ENCODE data around the gene LAIR2.

The LAIR2 gene

DNA sequence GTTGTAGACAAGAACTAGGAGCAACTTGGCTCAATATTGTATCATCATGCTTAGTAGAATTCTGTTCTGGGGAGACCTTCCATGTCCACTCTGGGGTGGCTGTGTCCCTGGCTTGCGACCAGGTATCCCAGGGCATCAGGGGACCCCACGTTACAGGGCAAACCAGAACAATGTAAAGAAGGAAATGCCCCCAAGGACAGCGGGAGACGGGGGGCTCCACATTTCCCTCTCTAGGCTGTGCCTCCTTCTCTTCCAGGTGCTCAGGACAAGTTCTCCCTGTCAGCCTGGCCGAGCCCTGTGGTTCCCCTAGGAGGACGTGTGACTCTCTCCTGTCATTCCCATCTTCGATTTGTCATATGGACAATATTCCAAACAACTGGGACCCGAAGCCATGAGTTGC lies 30.8 kb downstream of the LAIR2 start:
- DNase-seq (ENCODE audit: low read depth): no peak
- in situ Hi-C loops (cut with HindIII; ENCODE audit: low sequenced_read_pairs): no loop called here
- H3K4me3 ChIP-seq (ENCODE audit: low read depth, low read length): no peak overlapping the region
- TF ChIP-seq, protein P1, sequence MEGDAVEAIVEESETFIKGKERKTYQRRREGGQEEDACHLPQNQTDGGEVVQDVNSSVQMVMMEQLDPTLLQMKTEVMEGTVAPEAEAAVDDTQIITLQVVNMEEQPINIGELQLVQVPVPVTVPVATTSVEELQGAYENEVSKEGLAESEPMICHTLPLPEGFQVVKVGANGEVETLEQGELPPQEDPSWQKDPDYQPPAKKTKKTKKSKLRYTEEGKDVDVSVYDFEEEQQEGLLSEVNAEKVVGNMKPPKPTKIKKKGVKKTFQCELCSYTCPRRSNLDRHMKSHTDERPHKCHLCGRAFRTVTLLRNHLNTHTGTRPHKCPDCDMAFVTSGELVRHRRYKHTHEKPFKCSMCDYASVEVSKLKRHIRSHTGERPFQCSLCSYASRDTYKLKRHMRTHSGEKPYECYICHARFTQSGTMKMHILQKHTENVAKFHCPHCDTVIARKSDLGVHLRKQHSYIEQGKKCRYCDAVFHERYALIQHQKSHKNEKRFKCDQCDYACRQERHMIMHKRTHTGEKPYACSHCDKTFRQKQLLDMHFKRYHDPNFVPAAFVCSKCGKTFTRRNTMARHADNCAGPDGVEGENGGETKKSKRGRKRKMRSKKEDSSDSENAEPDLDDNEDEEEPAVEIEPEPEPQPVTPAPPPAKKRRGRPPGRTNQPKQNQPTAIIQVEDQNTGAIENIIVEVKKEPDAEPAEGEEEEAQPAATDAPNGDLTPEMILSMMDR (IDR thresholded peaks at IDR 0.05; ENCODE audit: low read depth, low read length, missing control alignments): no peak

DNA sequence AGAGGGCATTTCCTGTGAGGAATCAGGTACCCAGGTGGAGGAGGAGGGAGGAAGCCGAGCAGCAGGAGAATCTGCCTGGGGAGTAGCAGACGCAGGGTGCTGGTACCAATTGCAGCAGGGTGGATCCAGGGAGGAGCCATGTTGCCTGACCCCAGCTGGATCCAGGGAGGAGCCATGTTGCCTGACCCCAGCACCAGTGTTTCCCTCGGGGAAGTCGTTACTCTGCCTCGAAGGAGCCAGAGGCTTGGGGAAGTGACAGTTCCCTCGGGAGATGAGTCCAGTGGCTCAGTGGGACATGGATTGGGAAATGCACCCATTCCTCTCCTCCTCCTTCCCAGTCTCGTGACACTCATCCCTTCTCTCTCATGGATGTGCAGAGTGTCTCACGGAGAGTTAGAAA lies 31.5 kb downstream of the LAIR2 start:
- DNase-seq (ENCODE audit: low read depth): no peak
- TF ChIP-seq, protein P1 (IDR thresholded peaks at IDR 0.05; ENCODE audit: low read depth, low read length, missing control alignments): no peak
- in situ Hi-C loops (cut with HindIII; ENCODE audit: low sequenced_read_pairs): no loop called here
- no peak overlapping the region for H3K4me3 ChIP-seq (ENCODE audit: low read depth, low read length)

DNA sequence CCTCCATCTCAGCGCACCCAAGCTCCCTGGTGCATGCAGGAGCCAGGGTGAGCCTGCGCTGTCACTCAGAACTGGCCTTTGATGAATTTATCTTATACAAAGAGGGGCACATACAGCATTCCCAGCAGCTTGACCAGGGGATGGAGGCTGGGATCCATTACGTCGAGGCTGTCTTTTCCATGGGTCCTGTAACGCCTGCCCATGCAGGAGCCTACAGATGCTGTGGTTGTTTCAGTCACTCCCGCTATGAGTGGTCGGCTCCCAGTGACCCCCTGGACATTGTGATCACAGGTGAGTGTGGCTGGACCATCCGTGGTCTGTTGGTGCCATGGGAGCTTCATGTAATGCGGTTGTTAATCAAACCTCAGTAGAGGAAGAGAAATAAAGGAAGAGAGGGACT lies 33.0 kb downstream of the LAIR2 start:
- in situ Hi-C loops (cut with HindIII; ENCODE audit: low sequenced_read_pairs): no loop called here

DNA sequence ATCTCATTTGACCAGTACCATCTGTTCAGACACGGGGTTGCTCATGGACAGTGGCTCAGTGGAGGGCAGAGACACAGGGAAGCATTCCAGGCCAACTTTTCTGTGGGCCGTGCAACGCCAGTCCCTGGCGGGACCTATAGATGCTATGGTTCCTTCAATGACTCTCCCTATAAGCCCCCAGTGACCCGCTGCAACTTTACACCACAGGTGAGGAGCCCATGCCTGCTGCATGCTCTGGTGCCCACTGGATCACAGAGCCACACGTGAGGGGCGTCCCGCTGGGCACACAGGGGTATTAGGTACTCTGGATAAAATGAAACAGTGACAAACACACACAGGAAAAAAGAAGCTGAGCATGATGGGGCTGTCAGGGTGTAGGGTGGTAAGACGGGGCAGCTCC lies 34.3 kb downstream of the LAIR2 start:
- in situ Hi-C loops (cut with HindIII; ENCODE audit: low sequenced_read_pairs): no loop called here
- no peak overlapping the region for H3K4me3 ChIP-seq (ENCODE audit: low read depth, low read length)
- TF ChIP-seq, protein P1 (IDR thresholded peaks at IDR 0.05; ENCODE audit: low read depth, low read length, missing control alignments): no peak
- DNase-seq (ENCODE audit: low read depth): no peak

More for the DNA sequence above, 33.0 kb downstream of the LAIR2 start:
- TF ChIP-seq, protein P1 (IDR thresholded peaks at IDR 0.05; ENCODE audit: low read depth, low read length, missing control alignments): no peak
- no peak overlapping the region for H3K4me3 ChIP-seq (ENCODE audit: low read depth, low read length)
- no peak for DNase-seq (ENCODE audit: low read depth)

DNA sequence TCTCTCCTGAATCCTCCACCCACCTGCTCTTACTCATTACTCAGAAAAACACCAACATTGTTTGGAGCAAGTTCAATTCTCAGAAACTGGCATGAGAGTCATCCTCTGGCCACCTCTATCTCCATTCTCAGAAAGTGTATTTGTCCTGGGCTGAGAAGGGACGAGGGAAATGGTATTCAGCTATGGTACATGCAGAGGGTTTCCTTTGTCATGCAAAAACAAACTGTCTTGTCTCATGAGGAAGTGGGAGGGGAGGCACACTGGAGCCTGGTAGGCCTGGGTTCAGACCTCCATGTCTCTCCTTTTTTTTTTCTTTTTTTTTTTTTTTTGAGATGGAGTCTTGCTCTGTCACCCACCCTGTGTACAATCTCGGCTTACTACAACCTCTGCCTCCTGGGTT lies 39.1 kb downstream of the LAIR2 start:
- no peak overlapping the region for H3K4me3 ChIP-seq (ENCODE audit: low read depth, low read length)
- in situ Hi-C loops (cut with HindIII; ENCODE audit: low sequenced_read_pairs): no loop called here
- TF ChIP-seq, protein P1 (IDR thresholded peaks at IDR 0.05; ENCODE audit: low read depth, low read length, missing control alignments): no peak
- no peak for DNase-seq (ENCODE audit: low read depth)

DNA sequence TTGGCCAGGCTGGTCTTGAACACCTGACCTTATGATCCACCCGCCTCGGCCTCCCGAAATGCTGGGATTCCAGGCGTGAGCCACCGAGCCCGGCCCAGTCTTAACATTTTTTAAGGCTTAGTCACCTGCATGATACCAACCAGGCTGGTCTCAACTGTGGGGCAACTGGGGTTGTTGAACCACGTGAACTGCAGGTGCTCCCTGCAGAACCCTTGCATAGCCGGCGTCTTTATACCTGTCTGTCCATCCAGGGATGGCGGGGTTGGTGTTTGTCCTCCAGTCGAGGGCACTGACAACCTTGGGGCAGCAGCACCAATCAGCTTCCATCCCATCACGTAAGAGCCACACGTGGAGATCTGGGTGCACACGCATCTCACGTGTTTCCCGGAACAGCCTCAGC lies 46.2 kb downstream of the LAIR2 start:
- in situ Hi-C loops (cut with HindIII; ENCODE audit: low sequenced_read_pairs): no loop called here
- H3K4me3 ChIP-seq (ENCODE audit: low read depth, low read length): no peak overlapping the region
- TF ChIP-seq, protein P1 (IDR thresholded peaks at IDR 0.05; ENCODE audit: low read depth, low read length, missing control alignments): no peak
- DNase-seq (ENCODE audit: low read depth): no peak

DNA sequence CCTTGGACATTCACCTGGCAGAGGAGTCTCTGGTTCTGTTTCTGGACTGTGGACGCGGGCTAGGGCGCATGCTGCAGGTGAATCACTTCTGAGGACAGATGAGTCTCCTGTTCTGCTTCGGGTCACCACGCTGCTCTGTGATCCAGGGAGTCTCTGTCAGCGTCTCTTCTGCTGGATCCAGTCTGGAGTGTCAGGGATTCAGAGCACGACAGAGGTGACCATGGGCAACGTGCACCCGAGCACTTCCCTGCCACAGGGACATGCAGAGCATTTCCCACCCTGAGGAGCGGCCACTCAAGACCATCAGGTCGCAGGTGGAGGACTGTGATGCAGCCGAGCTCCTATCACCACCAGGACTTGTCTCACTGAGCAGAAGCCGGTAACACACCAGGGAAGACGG lies 46.6 kb downstream of the LAIR2 start:
- TF ChIP-seq, protein P1 (IDR thresholded peaks at IDR 0.05; ENCODE audit: low read depth, low read length, missing control alignments): no peak
- in situ Hi-C loops (cut with HindIII; ENCODE audit: low sequenced_read_pairs): no loop called here
- H3K4me3 ChIP-seq (ENCODE audit: low read depth, low read length): no peak overlapping the region
- DNase-seq (ENCODE audit: low read depth): no peak
